Mucosa of gallbladder (tissue), 1 donor: ENCODE data around the gene EP300. TPM values are rescaled to one million over a fixed set of nuclear protein-coding genes. Genes with fewer than 3 reads are reported as not detected.
"Not testable (repeated sequence)": the region's sequence is repeated elsewhere in the genome, so short reads cannot be mapped to it uniquely, and the experiment has no call there.

Experiments used
- DNase-seq: peaks from one replicate; pipeline ENCODE4 v3.0.0-alpha.2; 2020; ENCODE audit warnings: low spot score
- total RNA-seq: library from RNA; stranded (reverse); gene quantifications from one replicate; pipeline ENCODE4 v1.2.1, GENCODE V29; 2021
- donor health status: DM: no; HTN: no; CAD: no.

EP300 gene
- total RNA-seq, 1 donor from 2014 or later = 69.3 TPM

DNA sequence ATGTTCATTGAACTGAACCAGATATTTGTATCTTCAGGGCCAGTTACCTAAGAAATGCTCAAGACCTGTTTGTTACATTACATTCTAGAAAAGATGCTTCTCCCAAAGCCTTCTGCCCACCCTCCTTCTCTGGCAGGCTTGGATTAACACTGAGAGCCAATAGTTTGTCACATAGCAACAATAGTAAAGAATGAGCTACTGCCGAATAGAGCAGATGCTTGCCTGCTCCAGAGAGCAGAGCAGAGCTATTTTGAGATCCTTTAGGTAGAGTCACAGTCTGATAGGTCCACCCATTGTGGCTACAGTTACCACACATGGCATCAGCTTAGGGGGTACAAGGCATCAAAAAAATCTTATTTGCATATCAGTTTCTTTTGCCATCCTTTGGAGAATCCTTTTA is 13.5 kb upstream of the EP300 start:
- DNase-seq = no peak

DNA sequence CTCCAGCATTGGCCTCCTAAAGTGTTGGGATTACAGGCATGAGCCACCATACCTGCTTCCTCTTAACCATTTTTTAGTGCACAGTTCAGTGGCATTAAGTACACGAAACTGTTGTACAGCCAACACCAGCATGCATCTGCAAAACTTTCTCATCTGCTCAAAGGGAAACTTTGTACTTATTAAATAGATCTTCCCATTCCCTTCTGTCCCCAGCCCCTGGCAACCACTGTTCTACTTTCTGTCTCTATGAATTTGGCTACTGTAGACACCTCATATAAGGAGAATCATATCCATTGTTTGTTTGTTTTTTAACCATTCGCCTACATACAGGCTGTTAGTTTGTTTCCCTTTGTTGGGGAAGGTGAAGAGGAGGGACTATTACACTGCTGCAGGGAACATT is 6.5 kb upstream of the EP300 start:
- DNase-seq = no peak

DNA sequence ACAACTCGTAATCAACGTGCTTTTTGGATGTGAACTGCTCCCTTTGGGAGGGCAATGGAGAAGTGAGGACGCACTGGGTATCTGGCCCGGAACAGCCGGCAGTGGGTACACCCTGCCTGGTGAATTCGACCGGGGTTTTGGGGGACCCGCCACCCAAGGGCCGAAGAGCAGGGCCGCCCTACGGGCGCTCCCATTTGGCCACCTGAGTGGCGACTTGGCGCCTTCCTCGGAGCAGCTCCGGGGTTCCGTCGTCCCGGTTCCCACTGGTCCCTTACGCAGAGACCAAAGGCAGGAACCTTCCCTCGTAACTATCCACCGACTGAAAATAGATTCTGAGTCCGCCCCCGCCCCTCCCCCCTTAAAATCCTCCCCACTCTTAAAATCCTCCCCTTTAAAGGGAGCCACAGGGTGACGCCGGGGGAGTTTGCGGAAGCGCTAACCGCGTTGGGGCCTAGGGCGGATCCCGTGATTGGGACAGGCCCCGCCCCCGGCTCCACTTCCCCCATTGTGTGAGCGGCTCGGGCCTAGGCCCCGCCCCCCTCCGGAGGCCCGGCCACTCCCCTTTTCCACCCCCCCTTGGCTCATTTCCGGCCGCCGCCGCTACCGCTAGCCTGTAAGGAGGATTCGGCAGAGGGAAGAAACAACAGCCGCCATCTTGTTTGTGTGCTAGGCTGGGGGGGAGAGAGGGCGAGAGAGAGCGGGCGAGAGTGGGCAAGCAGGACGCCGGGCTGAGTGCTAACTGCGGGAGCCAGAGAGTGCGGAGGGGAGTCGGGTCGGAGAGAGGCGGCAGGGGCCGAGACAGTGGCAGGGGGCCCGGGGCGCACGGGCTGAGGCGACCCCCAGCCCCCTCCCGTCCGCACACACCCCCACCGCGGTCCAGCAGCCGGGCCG is 1.0 kb upstream of the EP300 start:
- peak; percentile 99 for DNase-seq

DNA sequence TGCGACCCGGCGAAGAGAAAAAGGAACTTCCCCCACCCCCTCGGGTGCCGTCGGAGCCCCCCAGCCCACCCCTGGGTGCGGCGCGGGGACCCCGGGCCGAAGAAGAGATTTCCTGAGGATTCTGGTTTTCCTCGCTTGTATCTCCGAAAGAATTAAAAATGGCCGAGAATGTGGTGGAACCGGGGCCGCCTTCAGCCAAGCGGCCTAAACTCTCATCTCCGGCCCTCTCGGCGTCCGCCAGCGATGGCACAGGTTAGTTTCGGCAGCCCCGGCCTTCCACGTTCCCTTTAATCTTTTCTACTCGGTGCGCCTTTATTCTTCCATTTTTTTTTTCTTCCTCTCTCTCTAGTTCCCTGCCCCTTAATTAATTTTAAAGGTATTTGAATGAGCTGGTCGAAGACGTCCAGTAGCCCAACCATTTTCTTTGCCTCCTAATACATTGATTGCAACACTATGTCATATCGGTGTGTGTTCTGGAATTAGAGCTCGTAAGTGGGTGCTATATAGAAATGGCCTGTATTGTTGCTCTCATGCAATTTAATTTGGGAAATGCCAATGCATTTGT is 537 bp downstream of the EP300 start:
- DNase-seq = no peak

DNA sequence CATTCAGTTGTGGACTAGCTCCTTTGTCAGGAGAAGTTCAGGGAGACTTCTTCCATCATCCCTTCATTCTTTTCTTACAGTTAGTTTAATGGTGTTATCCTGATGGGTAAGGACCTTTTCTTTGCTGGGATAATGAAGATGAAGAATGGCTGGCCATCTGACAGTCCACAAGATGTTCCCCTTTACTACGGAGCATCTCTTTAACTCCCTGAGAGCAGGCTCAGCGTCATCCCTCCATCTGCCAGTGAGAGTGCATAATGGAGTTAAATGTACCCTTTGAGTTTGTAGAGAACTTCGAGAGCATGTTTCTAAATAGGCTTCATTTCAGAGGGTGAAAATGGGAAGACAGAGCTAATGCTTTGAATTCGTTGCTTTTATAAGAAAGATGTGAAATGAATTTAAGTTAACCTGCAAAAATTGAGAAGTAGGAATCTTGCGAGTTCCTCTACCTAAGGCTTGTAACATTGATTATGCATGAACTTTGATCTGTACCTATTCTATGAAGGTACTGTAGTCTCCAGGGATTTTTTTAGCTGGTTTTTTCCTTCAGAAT is 1.7 kb downstream of the EP300 start:
- no peak for DNase-seq

DNA sequence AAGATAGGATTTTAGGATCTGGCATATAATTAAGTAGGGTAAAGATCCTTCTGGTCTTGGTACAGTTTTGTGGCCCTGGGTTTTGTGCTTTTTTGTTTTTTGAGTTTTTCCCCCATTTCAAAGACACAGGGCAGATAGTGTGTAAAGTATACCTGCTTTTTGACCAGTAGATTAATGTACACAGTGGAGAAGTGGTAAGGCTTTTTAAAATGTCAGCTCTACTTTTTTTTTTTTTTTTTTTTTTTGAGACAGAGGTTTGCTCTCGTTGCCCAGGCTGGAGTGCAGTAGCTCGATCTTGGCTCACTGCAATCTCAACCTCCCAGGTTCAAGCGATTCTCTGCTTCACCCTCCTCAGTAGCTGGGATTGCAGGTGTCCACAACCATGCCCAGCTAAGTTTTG is 4.0 kb downstream of the EP300 start:
- no peak for DNase-seq

DNA sequence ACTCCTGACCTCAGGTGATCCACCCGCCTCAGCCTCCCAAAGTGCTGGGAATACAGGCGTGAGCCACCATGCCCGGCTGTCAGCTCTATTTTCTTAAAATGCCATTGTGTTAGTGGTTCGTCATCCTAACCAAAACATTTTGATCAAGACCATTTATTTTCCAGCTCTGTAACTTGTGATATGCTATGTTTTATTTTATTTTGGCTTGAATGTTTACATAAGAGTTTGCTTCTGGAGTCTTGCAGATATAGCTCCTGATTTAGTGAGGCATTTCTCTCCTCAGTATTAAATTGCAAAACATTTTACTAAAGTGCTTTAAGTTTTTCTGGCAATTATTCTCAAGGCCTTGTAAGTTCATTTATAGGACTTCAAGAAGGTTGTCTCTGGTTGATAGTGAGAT is 4.4 kb downstream of the EP300 start:
- no peak for DNase-seq

DNA sequence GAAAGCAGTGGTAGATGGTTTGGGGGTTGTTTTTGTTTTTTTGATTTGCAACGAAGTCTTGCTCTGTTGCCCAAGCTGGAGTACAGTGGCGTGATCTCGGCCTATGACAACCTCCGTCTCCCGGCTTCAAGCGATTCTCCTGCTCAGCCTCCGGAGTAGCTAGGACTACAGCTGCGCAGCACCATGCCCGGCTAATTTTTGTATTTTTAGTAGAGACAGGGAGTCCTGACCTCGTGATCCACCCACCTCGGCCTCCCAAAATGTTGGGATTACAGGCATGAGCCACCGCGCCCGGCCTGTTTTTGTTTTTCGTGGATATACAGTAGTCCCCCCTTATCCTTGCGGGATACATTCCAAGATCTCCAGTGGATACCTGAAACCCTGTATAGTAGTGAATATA is 6.6 kb downstream of the EP300 start:
- DNase-seq = no peak

DNA sequence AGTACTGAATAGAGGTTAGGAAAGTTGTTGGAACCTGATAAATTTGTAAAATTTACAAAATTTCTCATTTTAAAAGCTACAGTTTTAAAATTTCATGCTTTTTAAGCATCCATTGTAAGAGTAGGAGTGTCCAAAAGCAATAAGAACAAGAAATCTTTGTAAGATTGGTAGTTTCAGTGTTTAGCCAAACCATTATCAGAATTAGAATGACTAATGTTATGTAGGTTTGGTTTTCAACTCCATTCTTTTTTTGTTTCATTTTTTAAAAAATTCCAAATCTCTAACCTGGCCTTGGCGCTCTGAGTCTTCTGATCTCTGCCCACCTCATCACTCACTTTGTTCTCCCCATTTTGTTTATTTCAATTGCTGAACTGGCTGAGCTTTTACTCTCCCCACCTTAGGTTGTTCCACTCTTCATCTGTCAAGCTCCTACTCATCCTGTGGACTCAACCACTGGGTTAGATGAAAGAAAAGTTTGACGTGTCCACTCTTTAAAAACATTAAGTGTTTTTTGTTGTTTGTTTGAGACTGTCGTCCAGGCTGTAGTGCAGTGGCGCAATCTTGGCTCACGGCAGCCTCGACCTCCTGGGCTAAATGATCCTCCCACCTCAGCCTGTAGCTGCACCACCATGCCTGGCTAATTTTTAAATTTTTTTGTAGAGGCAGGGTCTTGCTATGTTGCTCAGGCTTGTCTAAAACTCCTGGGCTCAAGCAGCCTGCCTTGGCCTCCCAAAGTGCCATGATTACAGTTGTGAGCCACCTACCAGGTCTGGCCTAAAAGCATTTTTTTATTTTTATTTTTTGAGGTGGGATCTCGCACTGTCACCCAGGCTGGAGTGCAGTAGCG is 14.0 kb downstream of the EP300 start:
- DNase-seq = no peak

DNA sequence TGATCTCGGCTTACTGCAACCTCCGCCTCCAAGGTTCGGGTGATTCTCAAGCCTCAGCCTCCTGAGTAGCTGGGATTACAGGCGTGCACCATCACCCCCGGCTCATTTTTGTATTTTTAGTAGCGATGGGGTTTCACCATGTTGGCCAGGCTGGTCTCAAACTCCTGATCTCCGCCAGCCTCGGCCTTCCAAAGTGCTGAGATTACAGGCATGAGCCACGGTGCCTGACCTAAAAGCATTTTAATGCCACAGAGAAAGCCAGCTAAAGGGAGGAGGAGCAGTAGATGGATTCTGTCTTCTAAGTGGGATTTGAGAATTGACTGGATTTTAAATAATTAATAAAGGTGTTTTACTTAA is 14.6 kb downstream of the EP300 start:
- DNase-seq = not testable (repeated sequence)

DNA sequence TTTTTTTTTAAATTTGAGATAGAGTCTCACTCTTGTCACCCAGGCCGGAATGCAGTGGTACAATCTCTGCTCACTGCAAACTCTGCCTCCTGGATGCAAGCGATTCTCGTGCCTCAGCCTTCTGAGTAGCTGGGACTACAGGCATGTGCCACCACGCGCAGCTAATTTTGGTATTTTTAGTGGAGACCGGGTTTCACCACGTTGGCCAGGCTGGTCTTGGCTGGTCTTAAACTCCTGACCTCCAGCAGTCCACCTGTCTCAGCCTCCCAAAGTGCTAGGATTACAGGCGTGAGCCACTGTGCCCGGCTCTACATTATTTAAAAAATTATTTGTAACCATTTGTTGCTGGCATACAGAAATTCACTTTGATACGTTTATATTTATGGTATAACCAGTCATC is 18.6 kb downstream of the EP300 start:
- no peak for DNase-seq

DNA sequence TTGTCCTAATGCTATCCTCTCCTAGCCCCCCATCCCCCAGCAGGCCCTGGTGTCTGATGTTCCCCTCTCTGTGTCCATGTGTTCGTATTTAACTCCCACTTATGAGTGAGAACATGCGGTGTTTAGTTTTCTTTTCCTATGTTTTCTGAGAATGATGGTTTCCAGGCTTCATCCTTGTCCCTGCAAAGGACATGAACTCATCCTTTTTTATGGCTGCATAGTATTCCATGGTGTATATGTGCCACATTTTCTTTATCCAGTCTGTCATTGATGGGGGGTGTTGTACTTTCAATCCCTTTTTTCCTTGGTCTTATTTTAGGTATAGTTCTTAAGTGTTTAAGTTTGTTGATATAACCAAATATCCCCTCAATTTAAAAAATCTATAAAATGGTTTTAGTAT is 23.9 kb downstream of the EP300 start:
- no peak for DNase-seq

DNA sequence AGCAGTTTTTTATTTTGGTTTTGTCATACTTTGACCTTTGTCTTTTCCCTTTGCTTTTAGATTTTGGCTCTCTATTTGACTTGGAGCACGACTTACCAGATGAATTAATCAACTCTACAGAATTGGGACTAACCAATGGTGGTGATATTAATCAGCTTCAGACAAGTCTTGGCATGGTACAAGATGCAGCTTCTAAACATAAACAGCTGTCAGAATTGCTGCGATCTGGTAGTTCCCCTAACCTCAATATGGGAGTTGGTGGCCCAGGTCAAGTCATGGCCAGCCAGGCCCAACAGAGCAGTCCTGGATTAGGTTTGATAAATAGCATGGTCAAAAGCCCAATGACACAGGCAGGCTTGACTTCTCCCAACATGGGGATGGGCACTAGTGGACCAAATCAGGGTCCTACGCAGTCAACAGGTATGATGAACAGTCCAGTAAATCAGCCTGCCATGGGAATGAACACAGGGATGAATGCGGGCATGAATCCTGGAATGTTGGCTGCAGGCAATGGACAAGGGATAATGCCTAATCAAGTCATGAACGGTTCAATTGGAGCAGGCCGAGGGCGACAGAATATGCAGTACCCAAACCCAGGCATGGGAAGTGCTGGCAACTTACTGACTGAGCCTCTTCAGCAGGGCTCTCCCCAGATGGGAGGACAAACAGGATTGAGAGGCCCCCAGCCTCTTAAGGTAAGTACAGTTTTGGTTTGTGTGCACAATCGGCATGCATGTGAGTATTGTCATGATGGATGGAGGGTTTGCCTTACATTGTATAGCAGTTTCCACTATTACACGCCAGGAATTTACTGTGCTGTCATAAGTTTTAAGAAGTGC is 25.0 kb downstream of the EP300 start:
- no peak for DNase-seq

DNA sequence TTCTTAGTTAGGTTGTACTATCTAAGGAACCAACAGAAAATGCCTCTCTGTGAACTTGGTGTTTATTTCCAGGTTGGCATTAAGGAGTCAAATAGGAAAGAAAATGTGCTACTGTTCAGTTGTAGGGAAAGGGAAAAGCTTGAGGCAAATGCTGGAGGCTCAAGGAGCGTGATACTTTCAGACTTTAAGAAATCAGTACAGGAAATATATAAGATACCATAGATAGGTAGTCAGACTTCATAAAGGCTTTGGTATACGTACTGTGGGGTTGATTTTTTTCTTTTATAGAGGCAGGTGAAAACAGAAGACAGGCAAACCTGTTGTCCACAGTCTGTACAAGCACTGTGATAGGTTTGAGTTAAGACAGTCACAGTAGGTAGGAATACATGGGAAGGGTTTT is 30.8 kb downstream of the EP300 start:
- no peak for DNase-seq

DNA sequence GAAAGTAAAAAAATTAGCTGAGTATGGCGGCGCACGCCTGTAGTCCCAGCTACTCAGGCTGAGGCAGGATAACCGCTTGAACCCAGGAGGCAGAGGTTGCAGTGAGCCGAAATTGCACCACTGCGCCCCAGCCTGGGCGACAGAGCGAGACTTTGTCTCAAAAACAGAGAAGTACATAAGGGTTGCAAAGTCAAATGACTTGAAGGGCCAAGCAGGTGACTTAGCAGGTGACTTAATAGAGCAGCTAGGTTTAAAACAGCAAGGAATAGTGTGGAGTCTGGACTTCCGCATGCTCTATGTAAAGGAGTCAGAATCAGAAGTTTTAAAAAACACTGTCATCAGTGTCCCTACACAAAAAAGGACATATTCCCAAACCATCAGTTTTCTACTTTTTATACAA is 31.7 kb downstream of the EP300 start:
- DNase-seq = no peak

DNA sequence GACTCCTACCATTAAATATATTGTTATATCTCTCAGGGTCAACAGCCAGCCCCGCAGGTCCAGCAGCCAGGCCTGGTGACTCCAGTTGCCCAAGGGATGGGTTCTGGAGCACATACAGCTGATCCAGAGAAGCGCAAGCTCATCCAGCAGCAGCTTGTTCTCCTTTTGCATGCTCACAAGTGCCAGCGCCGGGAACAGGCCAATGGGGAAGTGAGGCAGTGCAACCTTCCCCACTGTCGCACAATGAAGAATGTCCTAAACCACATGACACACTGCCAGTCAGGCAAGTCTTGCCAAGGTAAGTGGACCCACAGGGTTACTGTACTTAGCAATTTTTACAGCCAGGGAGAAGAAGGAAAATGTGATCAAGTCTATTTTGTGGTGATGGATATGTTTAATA is 35.1 kb downstream of the EP300 start:
- no peak for DNase-seq

DNA sequence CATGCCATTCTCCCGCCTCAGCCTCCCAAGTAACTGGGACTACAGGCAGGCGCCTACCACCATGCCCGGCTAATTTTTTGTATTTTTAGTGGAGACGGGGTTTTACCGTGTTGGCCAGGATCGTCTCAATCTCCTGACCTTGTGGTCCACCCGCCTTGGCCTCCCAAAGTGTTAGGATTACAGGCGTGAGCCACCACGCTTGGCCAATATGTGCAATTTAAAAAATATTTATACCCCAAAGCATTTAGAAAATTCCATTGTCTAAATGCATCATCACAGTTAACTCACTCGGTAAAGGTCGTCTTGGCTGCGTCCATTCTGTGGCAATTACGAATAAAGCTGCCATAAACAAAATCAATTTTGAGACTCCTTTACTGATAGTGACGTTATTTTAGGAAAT is 36.2 kb downstream of the EP300 start:
- DNase-seq = no peak

DNA sequence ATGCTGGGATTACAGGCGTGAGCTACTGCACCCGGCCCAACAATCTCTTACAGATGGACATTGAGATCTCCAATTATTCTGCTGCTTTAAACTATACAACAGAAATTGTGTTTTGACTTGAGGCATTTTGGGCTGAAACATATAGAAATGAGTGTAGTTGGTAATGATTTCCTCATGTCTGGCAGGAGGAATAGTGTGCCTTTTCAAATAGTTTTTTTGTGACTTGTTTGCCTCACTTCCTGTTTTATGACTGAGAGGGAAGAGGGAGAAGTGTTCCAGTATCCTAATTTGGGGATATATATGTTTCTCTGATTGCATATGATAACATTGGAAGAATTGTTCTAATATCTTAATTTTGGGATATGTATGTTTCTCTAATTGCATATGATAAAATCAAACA is 40.2 kb downstream of the EP300 start:
- DNase-seq = no peak

DNA sequence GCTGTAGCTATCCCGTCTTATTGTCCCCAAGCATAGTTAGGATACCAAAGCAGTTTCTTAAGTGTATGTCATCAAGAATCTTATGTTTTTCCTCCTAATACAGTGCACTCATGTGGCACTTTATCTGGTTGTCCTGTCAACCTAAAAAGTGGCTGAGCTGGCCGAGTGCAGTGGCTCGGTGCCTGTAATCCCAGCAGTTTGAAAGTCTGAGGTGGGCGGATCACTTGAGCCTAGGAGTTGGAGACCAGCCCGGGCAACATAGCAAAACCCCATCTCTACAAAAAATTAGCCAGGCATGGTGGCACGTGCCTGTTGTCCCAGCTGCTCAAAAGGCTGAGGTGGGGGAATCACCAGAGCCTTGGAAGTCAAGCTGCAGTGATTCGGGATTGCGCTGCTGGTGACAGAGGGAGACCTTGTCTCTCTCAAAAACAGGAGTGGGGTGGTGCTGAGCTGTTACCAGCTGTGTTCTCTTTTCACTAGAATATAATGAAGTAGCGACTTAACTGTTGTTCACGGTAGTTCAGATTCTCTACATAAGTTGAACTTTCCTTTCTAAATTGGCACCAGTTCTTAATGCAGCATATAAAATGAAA is 48.1 kb downstream of the EP300 start:
- no peak for DNase-seq

DNA sequence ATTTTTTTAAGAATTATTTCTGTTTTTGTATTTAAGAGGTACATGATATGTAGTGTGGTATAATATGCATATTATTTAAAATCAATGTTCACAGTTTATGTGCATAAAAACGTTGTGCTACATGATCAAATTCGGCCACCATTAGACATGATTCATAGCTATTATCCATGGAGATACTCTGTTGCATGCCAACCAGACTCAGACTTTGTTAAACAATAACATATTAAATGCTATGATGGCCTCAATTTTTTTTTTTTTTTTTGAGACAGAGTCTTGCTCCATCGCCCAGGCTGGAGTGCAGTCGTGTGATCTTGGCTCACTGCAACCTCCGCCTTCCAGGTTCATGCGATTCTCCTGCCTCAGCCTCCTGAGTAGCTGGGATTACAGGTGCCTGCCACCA is 53.5 kb downstream of the EP300 start:
- DNase-seq = not testable (repeated sequence)

DNA sequence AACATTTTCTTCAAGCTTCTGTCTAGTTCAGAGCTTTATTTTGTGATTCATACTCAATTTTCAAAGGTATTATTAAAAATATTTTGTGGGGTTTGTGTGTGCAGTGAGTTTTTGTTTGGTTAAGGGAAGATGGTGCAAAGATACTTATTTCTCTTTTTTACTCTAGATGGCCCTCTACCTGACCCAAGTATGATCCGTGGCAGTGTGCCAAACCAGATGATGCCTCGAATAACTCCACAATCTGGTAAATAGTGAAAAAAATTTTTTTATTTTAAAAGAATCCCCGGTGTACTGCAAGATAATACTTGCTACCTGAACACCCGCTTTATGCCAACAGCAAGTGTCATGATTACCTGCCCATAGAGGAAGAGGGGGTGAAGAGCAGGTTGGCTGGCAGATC is 54.2 kb downstream of the EP300 start:
- DNase-seq = no peak
